Measurements from ENCODE around the gene C1QTNF4. TPM values are rescaled to one million over a fixed set of nuclear protein-coding genes. Genes with fewer than 3 reads are reported as not detected.
"Not testable (repeated sequence)": the region's sequence is repeated elsewhere in the genome, so short reads cannot be mapped to it uniquely, and the experiment has no call there.

C1QTNF4 gene
- 1 to 10 TPM in 1 of 6 donors, under 1 TPM in 3, not detected in 2; 0.46 to 2.1 (median 0.78) TPM for total RNA-seq

GRCh38 chr11:47593934-47594855 lies at the start of gene C1QTNF4:
TSS of gene C1QTNF4 (minus strand) at chr11:47594411. CDS start at chr11:47590810, 3,601 bp downstream.
- ATAC-seq (ENCODE audit: low FRiP score in 2 of 2) (peak in 1 of 2 donors; percentile 14), DNase-seq (peak in 1 of 2 donors; percentile 77)
- 3 to 4% methylated on average over 22 to 46 of the region's 48 CpGs for WGBS, 2 donors
- Histone ChIP-seq H3K27me3 (peaks cover 0 to 28% (median 13%) of the 10 kb centered on the region in 4 donors), H3K36me3 (no peaks in the 10 kb centered on the region), H3K9me3 (no peaks in the 10 kb centered on the region), H3K27ac (no peak within 1 kb of the TSS), H3K4me3 (peak within 1 kb of the TSS in 3 of 4 donors; percentile 4 to 29 (median 20)), H3K4me1 (peaks cover 10 to 20% (median 11%) of the 10 kb centered on the region in 4 donors)
- TF ChIP-seq POLR2A (IDR thresholded peaks at IDR 0.05) (no peak), POLR2AphosphoS5 (IDR thresholded peaks at IDR 0.05) (no peak), CTCF (IDR thresholded peaks at IDR 0.05) (no peak), EP300 (IDR thresholded peaks at IDR 0.05) (no peak)

GRCh38 chr11:47642099-47642855 lies 48.1 kb upstream of the C1QTNF4 start, which contains the start of gene MTCH2:
TSS of gene MTCH2 (minus strand) at chr11:47642559. CDS start at chr11:47642465, 94 bp downstream.
- no peaks in the 10 kb centered on the region for H3K9me3 ChIP-seq
- H3K4me3 ChIP-seq, result peak within 1 kb of the TSS; percentile 65 to 85 (median 76)
- H3K4me1 ChIP-seq, result peaks cover 10 to 17% (median 14%) of the 10 kb centered on the region in 4 donors
- TF ChIP-seq CTCF (IDR thresholded peaks at IDR 0.05), result peak in 5 of 6 experiments; percentile 40 to 63 (median 54)
- peak; percentile 66 to 88 for TF ChIP-seq POLR2AphosphoS5 (IDR thresholded peaks at IDR 0.05)
- peak in 1 of 4 donors; percentile 28 for TF ChIP-seq EP300 (IDR thresholded peaks at IDR 0.05)
- peak in 3 of 4 donors; percentile 28 to 81 (median 78) for TF ChIP-seq POLR2A (IDR thresholded peaks at IDR 0.05)
- peaks cover 4 to 23% (median 8%) of the 10 kb centered on the region in 4 donors for H3K36me3 ChIP-seq
- 1% methylated on average over 21 to 58 of the region's 78 CpGs for WGBS, 2 donors
- DNase-seq (peak; percentile 97 to 99), ATAC-seq (ENCODE audit: low FRiP score in 2 of 2) (peak; percentile 99)
- peak within 1 kb of the TSS; percentile 85 to 95 (median 94) for H3K27ac ChIP-seq
- H3K27me3 ChIP-seq, result no peaks in the 10 kb centered on the region

GRCh38 chr11:47641600-47642098 lies 47.4 kb upstream of the C1QTNF4 start:
- Histone ChIP-seq H3K4me1 (peaks cover 10 to 17% (median 14%) of the 10 kb centered on the region in 4 donors), H3K9me3 (no peaks in the 10 kb centered on the region), H3K27ac (peak overlapping the region; percentile 85 to 95 (median 94)), H3K27me3 (no peaks in the 10 kb centered on the region), H3K36me3 (peaks cover 4 to 25% (median 10%) of the 10 kb centered on the region in 4 donors), H3K4me3 (peak overlapping the region; percentile 65 to 85 (median 76))
- WGBS, 2 donors, result 7 to 12% methylated on average over 13 of the region's 14 CpGs
- DNase-seq (no peak), ATAC-seq (ENCODE audit: low FRiP score in 2 of 2) (no peak)
- TF ChIP-seq EP300 (IDR thresholded peaks at IDR 0.05), result no peak
- TF ChIP-seq POLR2AphosphoS5 (IDR thresholded peaks at IDR 0.05), result no peak
- TF ChIP-seq CTCF (IDR thresholded peaks at IDR 0.05), result no peak
- TF ChIP-seq POLR2A (IDR thresholded peaks at IDR 0.05), result no peak

GRCh38 chr11:47640506-47640905 lies 46.3 kb upstream of the C1QTNF4 start:
- 86 to 87% methylated on average over 6 of the region's 6 CpGs for WGBS, 2 donors
- Histone ChIP-seq H3K36me3 (peaks cover 4 to 34% (median 20%) of the 10 kb centered on the region in 4 donors), H3K4me1 (peaks cover 10 to 17% (median 14%) of the 10 kb centered on the region in 4 donors)
- not testable (repeated sequence) for DNase-seq; H3K27me3 ChIP-seq; H3K9me3 ChIP-seq; H3K4me3 ChIP-seq; ATAC-seq (ENCODE audit: low FRiP score in 2 of 2); H3K27ac ChIP-seq

GRCh38 chr11:47636331-47636730 lies 42.1 kb upstream of the C1QTNF4 start:
- H3K4me3 ChIP-seq; DNase-seq; ATAC-seq (ENCODE audit: low FRiP score in 2 of 2); H3K27ac ChIP-seq; H3K9me3 ChIP-seq; H3K4me1 ChIP-seq; H3K27me3 ChIP-seq: not testable (repeated sequence)
- H3K36me3 ChIP-seq, result peaks cover 14 to 76% (median 50%) of the 10 kb centered on the region in 4 donors
- WGBS, 2 donors, result 95 to 97% methylated on average over 11 of the region's 11 CpGs

Measured in upper lobe of left lung (tissue), 6 donors.